HepG2 (cell line): ENCODE measurements around the gene MTMR4. TPM values are rescaled to one million over a fixed set of nuclear protein-coding genes. Genes with fewer than 3 reads are reported as not detected.

Experiments used
- AHR ChIP-seq: IDR thresholded peaks from 2 replicates; pipeline ENCODE4 v1.6.1; 2018; ENCODE audit warnings: missing genetic modification reagents, missing compliant biosample characterization
- ARNT2 ChIP-seq: sonication (generic); formaldehyde crosslinking; IDR thresholded peaks from 2 replicates; pipeline ENCODE4 v1.8.0; 2022; ENCODE audit warnings: mild to moderate bottlenecking, low read depth, missing genetic modification reagents, moderate library complexity
- ATM ChIP-seq: fragments of 450-650 bp; IDR thresholded peaks from 2 replicates; pipeline ENCODE4 v1.7.1; 2017; ENCODE audit warnings: mild to moderate bottlenecking, borderline replicate concordance
- ELF4 ChIP-seq: sonication (generic); formaldehyde crosslinking; IDR thresholded peaks from 2 replicates; pipeline ENCODE4 v1.5.0; 2020; ENCODE audit warnings: missing genetic modification reagents, mild to moderate bottlenecking, moderate library complexity, borderline replicate concordance
- GFI1 ChIP-seq: sonication (generic); formaldehyde crosslinking; IDR thresholded peaks from 2 replicates; pipeline ENCODE4 v1.5.0; 2020; ENCODE audit warnings: missing genetic modification reagents, mild to moderate bottlenecking, borderline replicate concordance
- HCFC1 ChIP-seq: fragments of 150-350 bp; IDR thresholded peaks from 2 replicates; pipeline ENCODE4 v1.6.1; 2014; ENCODE audit warnings: low read depth, low read length
- HOXA3 ChIP-seq: sonication (generic); formaldehyde crosslinking; IDR thresholded peaks from 2 replicates; pipeline ENCODE4 v1.5.0; 2020; ENCODE audit warnings: missing genetic modification reagents
- HOXA7 ChIP-seq: sonication (generic); formaldehyde crosslinking; IDR thresholded peaks from 2 replicates; pipeline ENCODE4 v1.8.1; 2022; ENCODE audit warnings: mild to moderate bottlenecking, missing genetic modification reagents, moderate library complexity
- KLF12 ChIP-seq: sonication (generic); formaldehyde crosslinking; IDR thresholded peaks from 2 replicates; pipeline ENCODE4 v1.4.0; 2020; ENCODE audit warnings: missing genetic modification reagents, borderline replicate concordance
- NFKB2 ChIP-seq: sonication (generic); formaldehyde crosslinking; IDR thresholded peaks from 2 replicates; pipeline ENCODE4 v1.4.0; 2020; ENCODE audit warnings: missing genetic modification reagents, borderline replicate concordance
- POLR2G ChIP-seq: fragments of 200-400 bp; formaldehyde crosslinking; IDR thresholded peaks from 2 replicates; pipeline ENCODE4 v1.6.1; 2018; ENCODE audit warnings: mild to moderate bottlenecking, low read depth, low read length, moderate library complexity
- RCOR2 ChIP-seq: IDR thresholded peaks from 2 replicates; pipeline ENCODE4 v1.6.1; 2016; ENCODE audit warnings: missing biosample characterization, missing genetic modification reagents
- SUZ12 ChIP-seq: fragments of 150-350 bp; IDR thresholded peaks from 2 replicates; pipeline ENCODE4 v1.6.1; 2014; ENCODE audit warnings: low read depth, low read length
- ZNF234 ChIP-seq: sonication (generic); formaldehyde crosslinking; conservative IDR thresholded peaks from 2 replicates; pipeline ENCODE4 v1.5.1; 2020; ENCODE audit warnings: mild to moderate bottlenecking, missing genetic modification reagents
- ZNF510 ChIP-seq: sonication (generic); formaldehyde crosslinking; IDR thresholded peaks from 2 replicates; pipeline ENCODE4 v1.4.0; 2020; ENCODE audit warnings: low read depth, mild to moderate bottlenecking, missing genetic modification reagents
- ZNF543 ChIP-seq: sonication (generic); formaldehyde crosslinking; IDR thresholded peaks from 2 replicates; pipeline ENCODE4 v1.4.0; 2020; ENCODE audit warnings: mild to moderate bottlenecking, missing genetic modification reagents
- ZNF547 ChIP-seq: sonication (generic); formaldehyde crosslinking; IDR thresholded peaks from 2 replicates; pipeline ENCODE4 v1.5.1; 2020; ENCODE audit warnings: mild to moderate bottlenecking, missing genetic modification reagents
- ZNF549 ChIP-seq: sonication (generic); formaldehyde crosslinking; IDR thresholded peaks from 2 replicates; pipeline ENCODE4 v1.5.0; 2020; ENCODE audit warnings: missing genetic modification reagents
- ZNF552 ChIP-seq: sonication (generic); formaldehyde crosslinking; IDR thresholded peaks from 2 replicates; pipeline ENCODE4 v1.9.0; 2022; ENCODE audit warnings: missing genetic modification reagents, mild to moderate bottlenecking, borderline replicate concordance
- ZNF839 ChIP-seq: sonication (generic); formaldehyde crosslinking; IDR thresholded peaks from 2 replicates; pipeline ENCODE4 v1.4.0; 2020; ENCODE audit warnings: missing genetic modification reagents, mild to moderate bottlenecking, borderline replicate concordance
- polyA plus RNA-seq, 8 experiments: library from polyadenylated mRNA; depleted of rRNA in 3 of 8; stranded (reverse) in 7 of 8; unstranded in 1 of 8; fragments of >200 nt; fragmentation: Illumina TruSeq in 4 of 8; extraction: Trizol in 4 of 8; gene quantifications; 2 replicates each; pipeline versions ENCODE4 v1.2.1 to v1.2.3, GENCODE V29; 2011 to 2016; ENCODE audit warnings: low read depth in 4 of 8, missing spikeins in 1 of 8, mixed read lengths in 1 of 8; ENCODE audit not compliant: insufficient read depth in 1 of 8
- total RNA-seq, 5 experiments: library from RNA; depleted of rRNA; stranded (reverse); fragments of >200 nt; fragmentation: Illumina TruSeq; extraction: Trizol; gene quantifications; 2 replicates each; pipeline ENCODE4 v1.2.3, GENCODE V29; 2016; ENCODE audit warnings: low read depth in 1 of 5
- TF ChIP-seq, protein P1 (sequence below): sonication (generic); formaldehyde crosslinking; IDR thresholded peaks from 2 replicates; pipeline ENCODE4 v1.4.0; 2020; ENCODE audit warnings: missing genetic modification reagents; ENCODE audit errors: not compliant biosample characterization
- TF ChIP-seq, protein P2 (sequence below): sonication (generic); formaldehyde crosslinking; IDR thresholded peaks from 2 replicates; pipeline ENCODE4 v1.4.0; 2020; ENCODE audit warnings: missing genetic modification reagents
- TF ChIP-seq, protein P3 (sequence below): sonication (generic); formaldehyde crosslinking; IDR thresholded peaks from 2 replicates; pipeline ENCODE4 v1.4.0; 2020; ENCODE audit warnings: missing genetic modification reagents
- TF ChIP-seq, protein P4 (sequence below): sonication (generic); formaldehyde crosslinking; IDR thresholded peaks from 2 replicates; pipeline ENCODE4 v1.5.1; 2020; ENCODE audit warnings: missing genetic modification reagents, mild to moderate bottlenecking, borderline replicate concordance

Gene MTMR4
- total and polyA plus RNA-seq, 2 of the 13 experiments (the other 11 are each of a cell fraction or from before 2014, with no cell fraction given), result 62.5 to 65.1 TPM

DNA sequence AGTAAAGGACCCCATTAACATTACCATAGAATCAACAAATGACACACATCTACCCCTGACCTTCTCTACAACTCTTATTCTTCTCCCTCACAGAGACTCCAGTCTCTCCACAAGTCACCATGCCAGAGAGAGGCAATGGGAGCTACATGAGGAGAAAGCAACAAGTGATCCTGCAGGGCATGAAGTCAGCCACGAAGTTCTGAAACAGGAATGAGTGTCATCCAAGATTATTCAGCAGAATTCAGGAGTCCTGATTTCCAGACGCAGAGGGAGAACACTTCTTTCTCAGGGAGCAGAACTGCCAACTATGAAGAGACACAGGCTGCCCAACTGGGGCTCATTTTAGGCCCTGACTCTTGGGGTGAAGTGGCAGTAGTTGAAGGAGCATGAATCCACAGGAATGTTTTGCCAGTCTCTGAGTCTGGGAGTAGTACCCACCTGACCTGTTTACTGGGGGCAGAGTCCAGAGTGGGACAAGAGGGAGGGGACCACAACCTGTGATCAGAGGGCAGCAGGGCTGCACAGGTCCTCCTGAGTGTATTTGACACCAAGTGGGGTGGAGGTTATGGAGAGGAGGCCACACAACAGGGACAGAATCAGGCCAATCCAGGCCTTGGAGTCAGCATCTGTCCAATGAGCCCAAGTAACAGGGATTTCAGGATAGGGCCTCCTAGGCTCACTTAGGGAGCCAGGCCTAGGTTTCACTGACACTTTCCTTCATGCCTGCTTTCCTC, 2.4 kb upstream of the MTMR4 start (continued):
- TF ChIP-seq ELF4 (CRISPR knock-in tag) (no peak), ATM (no peak), RCOR2 (CRISPR knock-in tag) (no peak), ARNT2 (no peak), KLF12 (CRISPR knock-in tag) (no peak), NFKB2 (no peak), ZNF549 (CRISPR knock-in tag) (no peak), HOXA3 (CRISPR knock-in tag) (no peak), SUZ12 (no peak), ZNF234 (CRISPR knock-in tag) (no peak), HCFC1 (no peak), AHR (CRISPR knock-in tag) (no peak), ZNF552 (CRISPR knock-in tag) (no peak), ZNF839 (CRISPR knock-in tag) (no peak), HOXA7 (CRISPR knock-in tag) (no peak), ZNF543 (CRISPR knock-in tag) (no peak), POLR2G (no peak; the same call in 1 of the 2 replicates), ZNF547 (no peak), ZNF510 (CRISPR knock-in tag) (no peak), GFI1 (no peak)
- TF ChIP-seq, protein P1, sequence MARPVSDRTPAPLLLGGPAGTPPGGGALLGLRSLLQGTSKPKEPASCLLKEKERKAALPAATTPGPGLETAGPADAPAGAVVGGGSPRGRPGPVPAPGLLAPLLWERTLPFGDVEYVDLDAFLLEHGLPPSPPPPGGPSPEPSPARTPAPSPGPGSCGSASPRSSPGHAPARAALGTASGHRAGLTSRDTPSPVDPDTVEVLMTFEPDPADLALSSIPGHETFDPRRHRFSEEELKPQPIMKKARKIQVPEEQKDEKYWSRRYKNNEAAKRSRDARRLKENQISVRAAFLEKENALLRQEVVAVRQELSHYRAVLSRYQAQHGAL, result no peak
- TF ChIP-seq, protein P2, sequence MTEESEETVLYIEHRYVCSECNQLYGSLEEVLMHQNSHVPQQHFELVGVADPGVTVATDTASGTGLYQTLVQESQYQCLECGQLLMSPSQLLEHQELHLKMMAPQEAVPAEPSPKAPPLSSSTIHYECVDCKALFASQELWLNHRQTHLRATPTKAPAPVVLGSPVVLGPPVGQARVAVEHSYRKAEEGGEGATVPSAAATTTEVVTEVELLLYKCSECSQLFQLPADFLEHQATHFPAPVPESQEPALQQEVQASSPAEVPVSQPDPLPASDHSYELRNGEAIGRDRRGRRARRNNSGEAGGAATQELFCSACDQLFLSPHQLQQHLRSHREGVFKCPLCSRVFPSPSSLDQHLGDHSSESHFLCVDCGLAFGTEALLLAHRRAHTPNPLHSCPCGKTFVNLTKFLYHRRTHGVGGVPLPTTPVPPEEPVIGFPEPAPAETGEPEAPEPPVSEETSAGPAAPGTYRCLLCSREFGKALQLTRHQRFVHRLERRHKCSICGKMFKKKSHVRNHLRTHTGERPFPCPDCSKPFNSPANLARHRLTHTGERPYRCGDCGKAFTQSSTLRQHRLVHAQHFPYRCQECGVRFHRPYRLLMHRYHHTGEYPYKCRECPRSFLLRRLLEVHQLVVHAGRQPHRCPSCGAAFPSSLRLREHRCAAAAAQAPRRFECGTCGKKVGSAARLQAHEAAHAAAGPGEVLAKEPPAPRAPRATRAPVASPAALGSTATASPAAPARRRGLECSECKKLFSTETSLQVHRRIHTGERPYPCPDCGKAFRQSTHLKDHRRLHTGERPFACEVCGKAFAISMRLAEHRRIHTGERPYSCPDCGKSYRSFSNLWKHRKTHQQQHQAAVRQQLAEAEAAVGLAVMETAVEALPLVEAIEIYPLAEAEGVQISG, result no peak
- TF ChIP-seq, protein P3, sequence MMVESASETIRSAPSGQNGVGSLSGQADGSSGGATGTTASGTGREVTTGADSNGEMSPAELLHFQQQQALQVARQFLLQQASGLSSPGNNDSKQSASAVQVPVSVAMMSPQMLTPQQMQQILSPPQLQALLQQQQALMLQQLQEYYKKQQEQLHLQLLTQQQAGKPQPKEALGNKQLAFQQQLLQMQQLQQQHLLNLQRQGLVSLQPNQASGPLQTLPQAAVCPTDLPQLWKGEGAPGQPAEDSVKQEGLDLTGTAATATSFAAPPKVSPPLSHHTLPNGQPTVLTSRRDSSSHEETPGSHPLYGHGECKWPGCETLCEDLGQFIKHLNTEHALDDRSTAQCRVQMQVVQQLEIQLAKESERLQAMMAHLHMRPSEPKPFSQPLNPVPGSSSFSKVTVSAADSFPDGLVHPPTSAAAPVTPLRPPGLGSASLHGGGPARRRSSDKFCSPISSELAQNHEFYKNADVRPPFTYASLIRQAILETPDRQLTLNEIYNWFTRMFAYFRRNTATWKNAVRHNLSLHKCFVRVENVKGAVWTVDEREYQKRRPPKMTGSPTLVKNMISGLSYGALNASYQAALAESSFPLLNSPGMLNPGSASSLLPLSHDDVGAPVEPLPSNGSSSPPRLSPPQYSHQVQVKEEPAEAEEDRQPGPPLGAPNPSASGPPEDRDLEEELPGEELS (CRISPR knock-in tag), result peak; percentile 86
- TF ChIP-seq, protein P4, sequence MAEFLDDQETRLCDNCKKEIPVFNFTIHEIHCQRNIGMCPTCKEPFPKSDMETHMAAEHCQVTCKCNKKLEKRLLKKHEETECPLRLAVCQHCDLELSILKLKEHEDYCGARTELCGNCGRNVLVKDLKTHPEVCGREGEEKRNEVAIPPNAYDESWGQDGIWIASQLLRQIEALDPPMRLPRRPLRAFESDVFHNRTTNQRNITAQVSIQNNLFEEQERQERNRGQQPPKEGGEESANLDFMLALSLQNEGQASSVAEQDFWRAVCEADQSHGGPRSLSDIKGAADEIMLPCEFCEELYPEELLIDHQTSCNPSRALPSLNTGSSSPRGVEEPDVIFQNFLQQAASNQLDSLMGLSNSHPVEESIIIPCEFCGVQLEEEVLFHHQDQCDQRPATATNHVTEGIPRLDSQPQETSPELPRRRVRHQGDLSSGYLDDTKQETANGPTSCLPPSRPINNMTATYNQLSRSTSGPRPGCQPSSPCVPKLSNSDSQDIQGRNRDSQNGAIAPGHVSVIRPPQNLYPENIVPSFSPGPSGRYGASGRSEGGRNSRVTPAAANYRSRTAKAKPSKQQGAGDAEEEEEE, result no peak
